Stromal cell of bone marrow (primary cell): ENCODE measurements around the gene CANT1.

ENCODE experiments used
- DNase-seq: peaks from one replicate; pipeline ENCODE4 v3.0.0-alpha.2; 2012; ENCODE audit warnings: low read depth

CANT1 gene

DNA sequence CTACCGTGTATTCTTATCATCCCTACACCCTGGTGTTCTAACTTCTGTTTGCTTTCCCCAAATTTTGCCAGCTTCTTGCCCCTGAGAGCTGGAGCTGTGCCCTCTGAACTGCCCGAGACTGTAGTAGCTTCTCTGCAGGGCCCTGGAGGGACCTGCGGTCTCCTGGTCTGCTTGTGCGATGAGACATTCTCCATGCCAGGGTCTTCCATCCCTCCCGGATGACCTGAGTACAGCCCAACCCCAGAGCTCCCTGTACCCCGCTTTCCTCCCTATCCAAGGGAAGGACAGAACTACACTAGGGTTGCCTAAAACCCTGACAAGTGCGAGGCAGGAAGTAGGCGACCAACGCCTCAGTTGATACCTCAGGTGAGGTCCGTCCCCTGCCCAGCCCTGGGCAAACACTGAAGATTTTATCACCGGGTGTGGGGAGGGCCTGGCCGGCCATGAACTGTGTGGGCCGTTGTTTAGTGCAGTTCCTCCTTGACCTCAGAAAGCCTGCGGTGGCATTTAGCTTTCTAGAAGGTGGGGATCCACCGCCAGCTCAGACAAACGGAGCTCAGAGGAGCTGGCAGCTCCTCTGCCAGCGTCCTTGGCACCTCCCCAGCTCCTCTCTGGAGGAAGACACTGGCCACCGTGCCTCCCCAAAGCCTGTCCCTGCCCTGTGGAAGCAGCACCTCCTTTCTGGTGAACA lies 13.7 kb downstream of the CANT1 start:
- no peak for DNase-seq

DNA sequence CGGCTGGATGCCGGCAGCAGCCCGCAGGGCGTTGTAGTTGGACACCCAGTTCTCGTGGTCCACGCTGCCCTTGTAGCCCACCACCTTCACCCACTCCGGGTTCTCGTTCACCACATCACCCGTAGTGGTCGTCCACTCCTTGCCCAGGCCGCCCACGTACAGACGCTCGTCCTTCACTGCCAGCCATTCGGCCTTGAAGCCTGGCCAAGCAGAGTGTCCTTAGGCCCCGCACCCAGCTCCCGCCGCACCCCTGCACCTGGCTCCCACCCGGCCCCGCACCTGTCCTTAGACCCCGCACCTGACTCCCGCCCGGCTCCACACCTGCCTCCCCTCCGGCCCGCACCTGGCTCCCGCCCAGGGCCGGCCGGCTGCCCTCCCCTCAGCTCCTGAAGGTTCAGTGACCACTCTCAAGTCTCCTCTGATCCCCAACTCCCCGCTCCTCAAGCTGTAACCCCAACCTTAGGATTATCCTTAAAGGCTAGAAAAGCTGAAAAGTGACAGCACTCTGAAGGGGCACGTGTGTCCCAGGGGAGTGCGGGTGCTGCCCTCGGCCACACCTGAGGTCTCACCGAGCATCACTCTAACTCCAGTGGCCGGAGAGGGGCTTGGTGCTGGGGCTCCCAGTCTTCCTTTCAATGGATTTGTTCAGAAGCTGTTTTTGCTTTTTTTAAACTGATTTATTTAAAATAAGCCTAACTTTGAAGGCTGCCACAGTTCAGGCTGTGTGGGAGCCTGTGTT lies 14.4 kb downstream of the CANT1 start:
- no peak for DNase-seq

DNA sequence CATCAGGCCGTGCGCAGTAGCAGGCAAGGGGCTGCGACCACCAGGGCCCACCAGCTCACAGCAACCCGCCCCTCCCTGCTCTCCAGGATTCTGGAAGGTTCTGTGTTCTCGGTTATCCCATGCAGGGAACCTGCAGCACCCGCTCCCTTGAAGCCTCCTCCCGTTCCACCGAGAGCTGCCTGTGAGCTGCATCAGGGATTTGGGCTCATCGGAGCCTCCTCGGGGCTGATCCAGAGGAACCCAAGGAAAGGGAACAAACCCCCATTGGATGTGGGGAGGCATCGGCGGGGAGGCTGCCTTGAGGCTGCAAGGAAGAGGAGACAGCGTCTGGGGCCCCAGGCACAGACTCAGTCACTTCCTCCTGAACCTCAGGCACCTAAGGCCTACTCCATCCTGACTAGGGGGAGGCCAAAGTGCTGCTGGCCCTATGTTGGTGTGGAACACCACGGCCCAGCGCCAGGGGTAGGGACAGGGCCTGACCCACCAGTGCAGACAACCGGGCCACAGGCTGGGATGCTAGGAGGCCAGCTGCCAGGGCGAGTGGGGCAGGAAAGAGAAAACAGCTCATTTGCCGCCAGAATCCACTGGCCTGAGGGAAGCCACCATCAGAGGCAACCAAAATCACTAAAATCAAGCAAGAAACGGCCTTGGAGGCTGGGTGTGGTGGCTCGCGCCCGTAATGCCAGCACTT lies 15.4 kb downstream of the CANT1 start:
- no peak for DNase-seq

DNA sequence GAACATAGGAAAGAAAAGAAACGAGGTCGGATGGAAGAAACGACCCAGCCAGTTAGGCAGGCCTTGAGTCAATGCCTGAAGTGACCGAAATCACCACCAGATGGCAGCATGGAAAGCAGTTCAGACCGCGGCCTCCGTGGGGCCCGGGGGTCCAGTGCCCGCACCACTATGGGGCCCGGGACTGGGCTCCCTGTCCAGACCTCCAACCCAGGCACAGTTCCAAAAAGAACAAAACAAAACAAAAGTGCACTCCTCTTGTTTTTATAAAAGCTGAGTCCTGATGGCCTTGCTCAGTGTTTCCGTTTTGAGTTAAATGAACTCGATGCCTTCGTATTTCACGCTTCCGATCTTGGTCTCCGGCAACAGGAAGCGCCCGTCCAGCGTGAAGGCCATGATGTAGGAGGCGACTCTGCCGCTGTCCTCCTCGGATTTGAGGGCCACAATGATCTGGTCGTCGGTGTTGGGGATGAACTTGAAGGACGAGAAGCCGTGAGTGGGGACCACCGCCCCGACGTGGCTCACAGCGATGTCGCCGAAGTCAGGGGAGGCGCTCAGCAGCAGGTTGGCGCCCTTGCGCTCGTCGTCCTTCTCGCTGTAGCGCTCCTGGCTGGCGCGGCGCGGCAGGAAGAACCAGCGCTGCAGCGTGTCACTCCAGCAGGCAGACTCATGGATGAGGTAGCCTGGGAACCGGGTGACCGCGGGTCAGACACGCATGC lies 16.2 kb downstream of the CANT1 start:
- DNase-seq = no peak

DNA sequence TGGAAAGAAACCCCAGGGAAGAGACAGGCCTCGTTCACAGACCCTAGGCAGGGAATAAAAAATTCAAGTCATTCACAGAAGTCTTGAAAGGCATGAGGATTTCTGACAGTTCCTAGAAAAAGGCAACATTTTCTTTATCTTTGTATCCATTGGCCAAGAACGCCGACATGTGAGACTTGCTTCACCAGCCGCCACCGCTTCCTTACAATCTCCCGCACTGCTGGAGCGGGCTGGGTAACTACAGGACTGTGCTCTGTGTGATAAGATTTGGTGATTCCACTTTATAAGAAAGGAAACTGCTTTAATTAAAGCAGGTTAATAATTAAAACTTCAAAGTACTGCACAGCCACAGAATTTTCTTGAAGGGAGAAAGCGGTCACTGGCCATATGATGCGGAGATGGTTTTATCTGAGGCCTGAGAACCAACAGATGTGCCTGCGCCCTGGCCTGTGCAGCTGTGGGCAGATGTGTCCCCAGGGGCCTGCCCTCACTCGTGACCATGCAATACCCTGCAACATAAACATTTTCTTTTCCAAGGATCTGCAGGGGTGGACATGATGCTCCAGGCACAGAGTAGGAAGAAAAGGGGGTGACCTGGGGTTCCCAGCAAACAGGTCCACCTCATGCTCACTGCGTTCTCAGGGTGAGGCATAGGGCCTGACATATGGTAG lies 16.9 kb downstream of the CANT1 start:
- DNase-seq = no peak

DNA sequence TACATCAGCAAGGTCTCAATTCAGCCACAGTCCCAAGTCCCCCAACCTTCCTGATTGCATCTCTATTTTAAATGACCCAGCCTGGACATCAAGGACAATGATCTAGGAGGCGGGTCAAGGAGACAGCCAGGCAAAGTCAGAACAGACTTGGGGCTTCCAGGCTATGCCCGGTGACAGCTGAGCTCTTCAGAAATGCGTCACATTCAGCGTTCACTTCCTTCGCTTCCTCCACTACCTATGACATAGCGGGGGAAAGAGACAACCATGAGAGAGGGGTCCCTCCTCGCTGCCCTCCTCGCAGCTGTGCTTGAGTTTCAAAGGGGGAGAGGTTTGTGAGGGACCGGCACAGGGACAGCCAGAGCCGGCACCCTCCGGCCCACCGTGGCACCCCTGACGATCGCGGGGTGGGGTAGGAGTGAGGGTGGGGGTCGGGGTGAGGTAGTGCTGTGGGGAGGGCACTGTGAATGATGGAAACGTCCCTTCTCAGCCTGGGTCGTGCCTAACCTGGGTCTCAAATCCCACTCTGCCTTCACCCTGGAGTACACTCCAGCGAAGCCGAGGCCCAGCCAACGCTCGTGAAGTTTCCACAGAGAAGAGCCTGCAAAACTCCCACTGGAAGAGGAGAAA lies 17.5 kb downstream of the CANT1 start:
- DNase-seq = no peak

DNA sequence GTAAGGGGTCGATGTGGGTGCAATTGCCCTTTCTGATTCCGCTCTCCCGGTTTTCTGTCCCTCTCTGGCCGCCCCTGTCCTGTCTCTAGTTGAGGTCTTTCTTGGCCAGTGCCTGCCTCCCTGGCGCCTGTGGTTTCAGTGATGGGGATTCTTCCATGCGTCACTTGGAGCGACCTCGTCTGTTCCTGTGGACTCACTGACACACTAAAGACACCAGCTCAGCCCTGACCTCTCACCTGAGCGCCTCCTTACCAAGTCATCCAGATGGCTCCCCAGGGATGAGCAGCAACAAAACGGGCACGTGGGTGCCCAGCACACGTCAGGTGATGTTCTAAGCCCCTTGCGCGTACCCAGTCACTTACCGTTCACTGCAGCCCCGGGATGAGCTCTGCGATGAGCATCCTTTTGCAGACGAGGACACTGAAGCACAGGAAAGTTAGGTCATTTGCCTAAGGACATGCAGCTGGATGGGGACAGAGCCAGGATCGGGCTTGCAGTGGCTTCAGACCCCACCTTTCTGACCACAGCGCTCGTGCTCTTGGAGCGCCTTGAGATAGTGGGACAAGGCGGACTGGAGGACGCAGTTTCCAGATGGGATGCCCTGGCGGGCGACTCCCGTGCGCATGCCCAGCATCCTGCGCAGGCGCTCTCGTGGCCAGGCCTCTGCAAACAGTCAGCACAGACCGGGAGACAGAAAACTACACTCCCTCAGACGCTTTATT lies 18.4 kb downstream of the CANT1 start:
- DNase-seq = no peak

DNA sequence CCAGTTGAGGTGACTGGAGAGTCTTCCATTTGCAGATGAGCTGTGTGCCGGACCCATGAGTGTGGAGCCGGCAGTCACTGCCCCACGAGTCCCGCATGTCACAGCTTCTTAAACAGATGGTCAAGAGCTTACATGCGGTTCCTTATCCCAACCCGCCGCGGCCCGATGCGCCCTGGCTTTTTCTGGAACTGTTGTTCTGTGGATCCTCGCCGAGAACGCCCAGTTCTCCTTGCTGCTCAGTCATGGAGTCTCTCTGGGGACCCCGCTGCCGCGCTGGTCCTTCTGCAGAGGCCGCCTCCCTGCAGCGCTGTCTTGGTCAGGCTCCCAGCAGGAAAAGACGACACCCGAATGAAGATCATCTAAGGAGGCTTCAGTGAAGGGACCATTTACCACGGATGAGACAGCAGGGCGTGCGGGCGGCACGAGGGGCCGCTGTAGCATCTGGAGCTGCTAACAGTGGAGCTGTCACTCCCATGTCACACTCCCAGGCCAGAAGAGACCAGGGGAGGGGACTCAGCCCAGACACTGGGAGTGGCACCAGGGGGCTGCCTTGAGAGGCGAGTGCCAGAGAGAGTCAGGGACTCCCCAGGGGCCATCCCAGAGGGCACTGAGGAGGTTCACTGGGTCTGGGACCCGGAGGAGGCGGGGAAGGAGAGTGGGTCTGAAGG lies 19.1 kb downstream of the CANT1 start:
- no peak for DNase-seq

DNA sequence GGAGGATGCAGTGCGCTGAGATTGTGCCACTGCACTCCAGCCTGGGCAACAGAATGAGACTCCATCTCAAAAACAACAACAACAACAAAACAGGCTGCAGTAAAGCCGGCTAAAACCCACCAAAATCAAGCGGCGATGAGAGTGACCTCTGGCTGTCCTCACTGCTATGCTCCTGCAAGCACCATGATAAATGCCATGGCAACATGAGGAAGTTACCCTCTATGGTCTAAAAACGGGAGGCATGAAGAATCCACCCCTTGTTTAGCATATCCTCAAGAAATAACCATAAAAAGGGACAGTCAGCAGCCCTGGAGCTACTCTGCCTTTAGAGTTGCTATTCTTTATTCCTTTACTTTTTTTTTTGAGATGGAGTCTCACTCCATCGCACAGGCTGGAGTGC lies 21.4 kb downstream of the CANT1 start:
- DNase-seq = no peak

DNA sequence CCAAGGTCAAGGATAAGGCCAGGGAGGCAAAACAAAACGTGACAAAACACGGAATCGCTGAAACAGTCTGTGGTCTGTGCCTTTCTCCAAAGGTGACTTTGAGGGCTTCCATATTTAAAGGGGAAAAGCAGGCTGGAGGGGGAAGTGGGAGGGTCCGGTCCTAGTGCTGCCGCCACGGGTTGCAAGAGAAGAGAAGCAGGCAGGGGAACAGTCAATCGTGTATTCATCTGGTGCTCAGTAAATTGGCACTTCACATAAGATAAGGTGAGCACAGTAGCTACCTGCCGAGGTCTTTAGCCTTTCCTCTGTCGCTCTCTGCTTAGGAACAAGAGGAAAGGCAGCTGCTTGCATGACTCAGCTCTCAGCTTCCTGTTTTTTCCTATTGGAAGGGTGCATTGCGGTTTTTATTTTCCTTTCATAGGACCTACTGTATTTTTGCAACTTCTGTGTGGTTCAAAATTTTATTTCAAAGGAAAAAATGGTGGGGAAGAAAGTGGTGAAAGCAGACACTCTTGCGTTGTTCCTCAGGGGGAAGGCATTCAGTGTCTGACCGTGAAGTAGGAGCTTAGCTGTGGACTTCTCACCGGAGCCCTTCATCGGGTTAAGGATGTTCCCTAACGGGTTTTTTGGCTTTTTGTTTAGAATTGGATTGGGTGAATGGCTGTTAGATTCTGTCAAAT lies 22.8 kb downstream of the CANT1 start:
- peak; percentile 40 for DNase-seq

DNA sequence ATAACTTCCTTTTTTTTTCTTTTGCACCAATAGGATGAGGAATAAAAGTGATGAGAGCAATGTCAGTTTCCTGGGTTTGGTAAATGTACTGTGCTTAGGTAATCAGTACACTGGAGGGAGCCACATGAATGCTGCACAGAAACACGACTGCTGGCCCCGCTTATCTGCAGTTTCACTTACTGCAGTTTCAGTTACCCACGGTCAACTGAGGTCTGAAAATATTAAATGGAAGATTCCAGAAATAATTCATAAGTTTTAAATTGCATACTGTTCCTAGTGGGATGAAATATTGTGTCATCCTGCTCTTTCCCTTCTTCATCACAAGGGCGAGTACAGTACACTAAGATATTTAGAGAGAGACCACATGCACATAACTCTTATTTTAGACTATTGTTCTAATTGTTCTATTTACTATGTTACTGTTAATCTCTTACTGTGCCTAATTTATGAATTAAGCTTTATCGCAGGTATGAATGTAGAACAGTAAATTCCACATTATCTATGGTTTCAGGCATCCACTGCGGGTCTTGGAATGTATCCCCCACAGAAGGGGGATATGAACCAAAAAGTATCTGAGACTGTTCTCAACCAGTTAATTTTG lies 23.4 kb downstream of the CANT1 start:
- DNase-seq = no peak

DNA sequence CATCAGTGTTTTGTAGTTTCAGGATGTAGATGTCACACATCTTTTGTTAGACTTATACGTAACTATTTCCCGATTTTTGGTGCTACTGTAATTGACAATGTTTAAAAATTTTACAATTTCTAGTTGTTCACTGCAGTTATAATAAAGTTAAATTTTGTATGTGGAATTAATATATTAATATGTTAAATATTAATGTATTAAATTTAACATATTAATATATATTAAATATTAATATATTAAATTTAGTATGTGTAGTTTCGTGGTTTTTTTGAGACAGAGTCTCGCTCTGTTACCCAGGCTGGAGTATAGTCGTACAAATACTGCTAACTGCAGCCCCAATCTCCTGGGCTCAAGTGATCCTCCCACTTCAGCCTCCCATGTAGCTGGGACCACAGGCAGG lies 24.2 kb downstream of the CANT1 start:
- no peak for DNase-seq

DNA sequence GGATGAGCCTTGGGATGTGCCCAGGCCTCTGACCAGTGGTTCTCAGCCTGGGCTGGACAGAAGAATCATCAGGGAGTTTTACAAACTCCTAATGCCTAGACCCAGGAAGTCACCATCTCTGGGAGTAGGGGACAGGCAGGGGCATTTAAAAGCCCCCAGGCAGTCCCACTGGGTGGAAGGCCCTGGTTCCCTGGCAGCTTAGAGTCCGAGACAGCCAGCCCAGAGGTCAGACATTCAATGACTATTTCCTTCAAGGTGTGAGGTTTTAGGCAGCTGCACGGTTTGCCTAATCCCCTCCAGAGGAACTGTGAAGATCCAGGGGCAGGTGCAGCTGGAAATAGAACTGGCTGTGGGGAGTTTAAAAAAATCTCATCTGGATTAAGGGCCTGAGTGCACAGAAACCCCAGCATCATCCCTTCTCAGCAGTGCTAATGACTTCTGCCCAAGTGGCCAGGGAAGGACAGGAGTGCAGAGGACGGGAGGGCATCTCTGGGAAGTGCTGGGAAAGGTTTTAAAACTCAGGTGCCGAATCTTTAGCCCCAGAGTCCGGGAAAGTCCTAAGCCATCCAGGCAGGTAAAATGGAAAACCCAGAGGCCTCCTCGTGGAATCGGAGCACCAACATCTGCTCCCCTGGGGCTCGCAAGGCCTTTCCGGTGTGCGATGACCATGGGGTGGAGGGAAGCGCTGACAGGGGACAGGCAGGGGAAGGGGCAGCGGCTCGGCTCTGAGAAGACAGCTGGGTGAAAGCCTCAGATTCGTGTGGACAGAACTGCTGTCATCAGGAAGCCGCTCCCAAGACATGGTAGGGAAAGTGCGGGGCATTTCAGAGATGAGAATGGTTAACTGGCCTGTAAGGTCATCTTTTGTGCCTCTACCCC lies 28.3 kb downstream of the CANT1 start:
- DNase-seq = no peak

DNA sequence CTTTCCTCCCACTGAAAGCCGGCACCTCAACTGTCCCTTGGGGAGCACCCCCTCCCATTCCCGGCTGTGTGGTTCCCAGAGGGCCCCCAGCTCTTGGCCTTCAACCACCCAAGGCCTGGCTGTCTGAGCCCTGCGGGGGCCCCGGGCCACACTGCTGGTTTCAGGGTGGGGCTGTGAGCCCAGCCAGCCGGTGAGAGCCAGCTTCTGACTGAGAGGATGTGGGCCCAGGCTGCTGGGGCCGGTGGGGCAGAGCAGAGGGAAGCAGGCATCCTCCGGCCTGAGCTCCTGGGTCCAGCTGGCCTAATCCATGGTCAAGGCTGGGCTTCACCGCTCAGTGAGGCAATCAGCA lies 29.0 kb downstream of the CANT1 start:
- DNase-seq = no peak

DNA sequence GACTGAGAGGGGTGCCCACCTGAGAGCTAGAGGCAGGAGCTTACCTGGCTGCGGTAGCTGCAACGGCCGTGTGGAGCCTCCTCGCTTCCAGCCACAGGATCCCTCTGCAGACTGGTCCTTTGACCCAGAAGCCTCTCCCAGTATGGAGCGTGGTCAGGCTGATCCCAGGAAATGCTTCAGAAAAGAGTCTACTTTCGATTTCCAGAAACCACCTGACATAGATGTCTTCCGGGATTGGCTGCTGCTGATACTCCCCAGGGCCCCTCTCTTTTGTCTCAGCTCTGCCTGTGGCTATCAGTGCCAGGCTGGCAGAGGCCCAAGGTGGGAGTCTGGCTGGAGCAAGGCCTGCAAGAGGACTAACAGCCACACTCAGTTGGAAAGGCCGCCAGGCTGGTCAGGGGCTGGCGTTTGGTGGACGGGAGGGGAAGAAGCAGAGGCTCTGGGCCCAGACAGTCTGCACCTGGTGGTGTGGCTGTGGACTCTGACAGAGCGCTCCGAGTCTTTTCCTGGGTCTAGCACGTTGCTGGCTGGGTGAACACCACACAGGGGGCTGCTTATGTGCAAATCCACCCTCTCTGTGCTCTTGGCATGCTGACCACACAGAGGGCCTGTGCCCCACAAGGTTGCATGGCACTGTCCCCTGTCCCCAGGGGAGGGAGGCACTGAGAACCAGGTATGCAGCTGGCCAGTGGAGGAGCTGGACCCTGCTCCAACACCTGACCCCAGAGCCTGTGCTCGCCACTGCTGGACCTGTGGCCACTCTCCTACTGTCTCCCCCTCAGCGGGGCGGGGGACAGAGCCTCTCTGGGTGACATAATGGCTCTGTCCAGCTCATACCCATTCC lies 29.6 kb downstream of the CANT1 start, which contains the start of gene LGALS3BP:
Gene LGALS3BP, minus strand, starts transcription at position 144 of the 844 bp plus-strand sequence. CDS start 2,732 bp downstream, outside the sequence.
- peak; percentile 62 for DNase-seq

DNA sequence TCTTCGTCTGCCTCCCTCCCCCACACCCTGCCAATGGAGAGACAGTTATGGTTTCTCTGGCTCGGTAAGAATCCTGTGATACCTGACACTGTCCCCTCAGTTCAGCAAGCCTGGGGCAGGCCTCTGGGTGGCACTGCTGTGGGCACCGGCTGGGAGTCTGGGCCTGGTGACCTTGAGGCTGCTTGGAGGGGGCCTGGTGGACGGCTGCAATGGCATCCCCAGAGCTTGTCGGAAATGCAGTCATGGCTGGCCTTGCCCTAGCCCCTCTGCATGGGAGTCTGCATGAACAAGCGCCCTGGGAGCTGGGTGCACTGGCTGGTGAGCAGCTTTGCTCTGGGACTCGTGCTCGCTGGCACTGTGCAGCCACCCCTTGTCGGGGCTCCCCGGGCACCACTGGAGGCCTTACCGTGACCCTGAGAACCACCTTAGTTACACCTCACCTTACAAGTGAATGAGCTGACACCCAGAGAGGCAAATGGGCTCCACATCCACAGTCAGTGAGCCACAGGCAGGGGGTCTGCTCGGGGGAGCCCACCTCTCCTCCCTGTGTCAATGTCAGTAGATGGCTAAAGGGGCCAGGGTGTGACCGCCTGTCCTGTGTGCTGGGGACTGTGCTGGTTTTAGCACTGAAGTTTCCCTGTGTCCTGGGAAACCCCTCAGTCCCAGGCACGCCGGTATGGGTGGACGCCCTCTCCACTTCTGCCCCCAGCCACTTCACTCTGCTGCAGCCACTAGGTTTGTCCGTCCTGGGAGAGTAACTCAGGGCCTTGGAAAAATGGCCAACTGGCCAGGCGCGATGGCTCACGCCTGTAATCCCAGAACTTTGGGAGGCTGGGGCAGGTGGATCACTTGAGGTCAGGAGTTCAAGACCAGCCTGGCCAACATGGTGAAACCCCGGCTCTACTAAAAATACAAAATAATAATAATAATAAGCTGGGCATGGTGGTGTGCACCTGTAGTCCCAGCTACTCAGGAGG lies 31.3 kb downstream of the CANT1 start:
- no peak for DNase-seq
